Measurements from ENCODE around the gene KMT2B.

KMT2B gene

GRCh38 chr19:35741203-35741515 is 23.4 kb downstream of the KMT2B start:
- DNase-seq (ENCODE audit: low read depth in 2 of 2), result no peak

- DNase-seq (ENCODE audit: low read depth in 2 of 2), result no peak
Observed at GRCh38 chr19:35742121-35742724, 24.4 kb downstream of the KMT2B start, which contains the start of gene IGFLR1. IGFLR1 (minus strand) TSS chr19:35742452; CDS start chr19:35741180, 1,272 bp downstream.

GRCh38 chr19:35743640-35744429 is 26.0 kb downstream of the KMT2B start:
- DNase-seq (ENCODE audit: low read depth in 2 of 2), result no peak

GRCh38 chr19:35744430-35745327 is 26.9 kb downstream of the KMT2B start:
- DNase-seq (ENCODE audit: low read depth in 2 of 2), result peak; percentile 74 to 84

GRCh38 chr19:35745328-35746086 is 27.7 kb downstream of the KMT2B start, which contains the start of the genes PSENEN and U2AF1L4:
PSENEN (plus strand) TSS chr19:35745651; CDS start chr19:35745931, 280 bp downstream.
U2AF1L4 (minus strand) TSS chr19:35745418; CDS start chr19:35745391, 27 bp downstream.
- peak; percentile 82 to 92 for DNase-seq (ENCODE audit: low read depth in 2 of 2)

GRCh38 chr19:35746087-35746462 is 28.3 kb downstream of the KMT2B start:
- no peak for DNase-seq (ENCODE audit: low read depth in 2 of 2)

GRCh38 chr19:35746531-35746930 is 28.7 kb downstream of the KMT2B start:
- DNase-seq (ENCODE audit: low read depth in 2 of 2), result no peak

- DNase-seq (ENCODE audit: low read depth in 2 of 2), result peak; percentile 94 to 96
Observed at GRCh38 chr19:35748106-35749020, 30.6 kb downstream of the KMT2B start, which contains the start of gene LIN37. LIN37 (plus strand) TSS chr19:35748576; CDS start chr19:35748725, 149 bp downstream.

GRCh38 chr19:35750167-35750566 is 32.4 kb downstream of the KMT2B start:
- DNase-seq (ENCODE audit: low read depth in 2 of 2), result no peak

GRCh38 chr19:35751839-35752745 is 34.3 kb downstream of the KMT2B start:
- no peak for DNase-seq (ENCODE audit: low read depth in 2 of 2)

- no peak for DNase-seq (ENCODE audit: low read depth in 2 of 2)
Observed at GRCh38 chr19:35752746-35753350, 35.0 kb downstream of the KMT2B start.

GRCh38 chr19:35753634-35754369 is 36.0 kb downstream of the KMT2B start:
- DNase-seq (ENCODE audit: low read depth in 2 of 2), result no peak

GRCh38 chr19:35754370-35755130 is 36.7 kb downstream of the KMT2B start:
- no peak for DNase-seq (ENCODE audit: low read depth in 2 of 2)

GRCh38 chr19:35755131-35755549 is 37.3 kb downstream of the KMT2B start:
- DNase-seq (ENCODE audit: low read depth in 2 of 2), result no peak

- no peak for DNase-seq (ENCODE audit: low read depth in 2 of 2)
Observed at GRCh38 chr19:35755550-35756376, 38.0 kb downstream of the KMT2B start.

All from stimulated activated CD8-positive, alpha-beta memory T cell treated with anti-CD3 and anti-CD28 coated beads, Interleukin-7, amount 100 ng/mL, for 1 hour (primary cell).